NCI-H2196 treated with DMSO at 0.1 percent for 48 hours (cell line): ENCODE results near the gene NEK7.
"Not testable (repeated sequence)": the region's sequence is repeated elsewhere in the genome, so short reads cannot be mapped to it uniquely, and the experiment has no call there.

ENCODE experiments used
- DNase-seq: peaks from one replicate; lab custom pipeline; 2025; ENCODE audit not compliant: unreplicated experiment; lab: John Stamatoyannopoulos, UW

Gene NEK7

GRCh38 chr1:198201956-198202784, 45.4 kb downstream of the NEK7 start:
- no peak for DNase-seq

- DNase-seq, result no peak
These were observed 46.6 kb downstream of the NEK7 start for GRCh38 chr1:198203434-198203833.

- no peak for DNase-seq
These were observed 48.4 kb downstream of the NEK7 start for GRCh38 chr1:198205016-198205684.

GRCh38 chr1:198206292-198206691, 49.5 kb downstream of the NEK7 start:
- no peak for DNase-seq

GRCh38 chr1:198211696-198212095, 54.9 kb downstream of the NEK7 start:
- no peak for DNase-seq

- no peak for DNase-seq
These were observed 55.3 kb downstream of the NEK7 start for GRCh38 chr1:198212126-198212525.

- no peak for DNase-seq
These were observed 55.9 kb downstream of the NEK7 start for GRCh38 chr1:198212675-198213074.

- DNase-seq, result no peak
These were observed 58.1 kb downstream of the NEK7 start for GRCh38 chr1:198214924-198215323.

- peak; percentile 12 for DNase-seq
These were observed 63.6 kb downstream of the NEK7 start for GRCh38 chr1:198220428-198220827.

GRCh38 chr1:198227010-198227409, 70.2 kb downstream of the NEK7 start:
- DNase-seq, result not testable (repeated sequence)

GRCh38 chr1:198227454-198227853, 70.7 kb downstream of the NEK7 start:
- DNase-seq, result not testable (repeated sequence)

GRCh38 chr1:198228925-198229324, 72.1 kb downstream of the NEK7 start:
- DNase-seq, result no peak

GRCh38 chr1:198231779-198232178, 75.0 kb downstream of the NEK7 start:
- DNase-seq, result no peak

GRCh38 chr1:198232378-198232777, 75.6 kb downstream of the NEK7 start:
- no peak for DNase-seq

- DNase-seq, result no peak
These were observed 76.3 kb downstream of the NEK7 start for GRCh38 chr1:198232940-198233675.

- DNase-seq, result no peak
These were observed 77.9 kb downstream of the NEK7 start for GRCh38 chr1:198234520-198235251.

GRCh38 chr1:198238121-198238520, 81.3 kb downstream of the NEK7 start:
- DNase-seq, result no peak

GRCh38 chr1:198241553-198241952, 84.8 kb downstream of the NEK7 start:
- DNase-seq, result no peak

- DNase-seq, result no peak
These were observed 88.0 kb downstream of the NEK7 start for GRCh38 chr1:198244772-198245171.

- no peak for DNase-seq
These were observed 88.6 kb downstream of the NEK7 start for GRCh38 chr1:198245379-198245778.

- DNase-seq, result no peak
These were observed 89.5 kb downstream of the NEK7 start for GRCh38 chr1:198246337-198246736.
